ENCODE data around the gene GMNN. TPM values are rescaled to one million over a fixed set of nuclear protein-coding genes. Genes with fewer than 3 reads are reported as not detected.

Gene GMNN
- total and polyA plus RNA-seq, 11 donors, result 4.5 to 19.2 (median 6.8) TPM

GRCh38 chr6:24775520-24776058 is 852 bp downstream of the GMNN start:
- intact Hi-C loops (cut with DNase I), result loop anchor here in 6 of 10 donors (1.0 to 10.0 kb wide), 4 partner anchors 51 to 297 kb away; no protein-coding TSS in a partner anchor
- 6 to 13% (median 8%) methylated on average over 20 of the region's 20 CpGs for WGBS, 4 donors
- no peaks in the 10 kb centered on the region for H3K9me3 ChIP-seq
- H3K36me3 ChIP-seq, result peaks cover 0 to 3% (median 0%) of the 10 kb centered on the region in 9 donors
- H3K27ac ChIP-seq, result peak overlapping the region; percentile 17 to 99 (median 93)
- ATAC-seq, result peak in 1 of 4 donors; percentile 3
- peak overlapping the region; percentile 42 to 100 (median 96) for H3K4me3 ChIP-seq
- DNase-seq, result no peak
- no peak for TF ChIP-seq POLR2A (IDR thresholded peaks at IDR 0.05)
- TF ChIP-seq, protein P1, sequence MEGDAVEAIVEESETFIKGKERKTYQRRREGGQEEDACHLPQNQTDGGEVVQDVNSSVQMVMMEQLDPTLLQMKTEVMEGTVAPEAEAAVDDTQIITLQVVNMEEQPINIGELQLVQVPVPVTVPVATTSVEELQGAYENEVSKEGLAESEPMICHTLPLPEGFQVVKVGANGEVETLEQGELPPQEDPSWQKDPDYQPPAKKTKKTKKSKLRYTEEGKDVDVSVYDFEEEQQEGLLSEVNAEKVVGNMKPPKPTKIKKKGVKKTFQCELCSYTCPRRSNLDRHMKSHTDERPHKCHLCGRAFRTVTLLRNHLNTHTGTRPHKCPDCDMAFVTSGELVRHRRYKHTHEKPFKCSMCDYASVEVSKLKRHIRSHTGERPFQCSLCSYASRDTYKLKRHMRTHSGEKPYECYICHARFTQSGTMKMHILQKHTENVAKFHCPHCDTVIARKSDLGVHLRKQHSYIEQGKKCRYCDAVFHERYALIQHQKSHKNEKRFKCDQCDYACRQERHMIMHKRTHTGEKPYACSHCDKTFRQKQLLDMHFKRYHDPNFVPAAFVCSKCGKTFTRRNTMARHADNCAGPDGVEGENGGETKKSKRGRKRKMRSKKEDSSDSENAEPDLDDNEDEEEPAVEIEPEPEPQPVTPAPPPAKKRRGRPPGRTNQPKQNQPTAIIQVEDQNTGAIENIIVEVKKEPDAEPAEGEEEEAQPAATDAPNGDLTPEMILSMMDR (IDR thresholded peaks at IDR 0.05), result no peak
- H3K4me1 ChIP-seq, result peaks cover 0 to 37% (median 14%) of the 10 kb centered on the region in 12 donors
- H3K27me3 ChIP-seq, result no peaks in the 10 kb centered on the region

DNA sequence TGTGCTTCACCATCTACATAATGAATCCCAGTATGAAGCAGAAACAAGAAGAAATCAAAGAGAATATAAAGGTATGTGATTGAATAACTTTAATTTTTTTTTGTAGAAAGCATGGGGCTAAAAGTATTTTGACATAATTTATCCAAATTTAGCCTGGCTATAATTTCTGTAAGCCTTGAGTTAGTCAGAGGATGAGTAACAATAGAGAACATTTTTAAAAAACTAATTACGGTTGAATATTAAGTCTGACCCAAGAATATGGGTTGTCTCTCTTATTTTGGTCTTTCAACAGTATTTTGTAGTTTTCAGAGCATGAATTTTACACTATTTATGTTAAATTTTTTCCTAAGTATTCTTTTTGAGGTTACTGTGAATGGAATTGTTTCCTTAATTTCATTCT is 2.5 kb downstream of the GMNN start:
- Histone ChIP-seq H3K4me3 (no peak overlapping the region), H3K9me3 (no peaks in the 10 kb centered on the region), H3K27ac (no peak overlapping the region), H3K4me1 (peaks cover 0 to 37% (median 14%) of the 10 kb centered on the region in 12 donors), H3K36me3 (peaks cover 0 to 19% (median 11%) of the 10 kb centered on the region in 9 donors), H3K27me3 (no peaks in the 10 kb centered on the region)
- DNase-seq (no peak), ATAC-seq (no peak)
- intact Hi-C loops (cut with DNase I), result loop anchor here in 2 of 10 donors (5.0 to 10.0 kb wide), 2 partner anchors 52 to 295 kb away; no protein-coding TSS in a partner anchor
- TF ChIP-seq, protein P1 (IDR thresholded peaks at IDR 0.05), result no peak
- TF ChIP-seq POLR2A (IDR thresholded peaks at IDR 0.05), result no peak
- 81 to 86% (median 84%) methylated on average over 1 of the region's 1 CpG for WGBS, 4 donors

DNA sequence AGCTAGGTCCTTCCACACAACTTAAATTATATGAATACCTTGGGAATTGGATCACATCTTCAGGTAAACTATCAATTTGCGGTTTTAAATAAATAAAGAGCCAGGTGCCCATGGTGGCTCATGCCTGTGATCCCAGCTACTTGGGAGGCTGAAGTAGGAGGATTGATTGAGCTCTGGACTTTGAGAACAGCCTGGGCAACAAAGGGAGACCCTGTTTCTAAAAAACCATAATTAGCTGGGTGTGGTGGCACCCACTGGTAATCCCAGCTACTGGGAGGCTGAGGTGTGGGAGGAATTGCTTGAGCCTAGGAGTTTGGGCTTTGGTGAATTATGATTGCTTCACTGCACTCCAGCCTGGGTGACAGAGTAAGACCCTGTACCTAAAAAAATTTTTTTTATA is 3.4 kb downstream of the GMNN start:
- intact Hi-C loops (cut with DNase I), result loop anchor here in 2 of 10 donors (5.0 to 10.0 kb wide), 2 partner anchors 53 to 294 kb away; no protein-coding TSS in a partner anchor

GRCh38 chr6:24778878-24779277 is 4.1 kb downstream of the GMNN start:
- intact Hi-C loops (cut with DNase I), result loop anchor here in 2 of 10 donors (5.0 to 10.0 kb wide), 2 partner anchors 54 to 293 kb away; no protein-coding TSS in a partner anchor
- no peak overlapping the region for H3K27ac ChIP-seq
- peaks cover 0 to 36% (median 24%) of the 10 kb centered on the region in 9 donors for H3K36me3 ChIP-seq
- no peak for DNase-seq
- no peaks in the 10 kb centered on the region for H3K27me3 ChIP-seq
- no peak for ATAC-seq
- H3K9me3 ChIP-seq, result no peaks in the 10 kb centered on the region
- peaks cover 0 to 37% (median 14%) of the 10 kb centered on the region in 12 donors for H3K4me1 ChIP-seq
- no peak overlapping the region for H3K4me3 ChIP-seq
- TF ChIP-seq, protein P1 (IDR thresholded peaks at IDR 0.05), result no peak
- no peak for TF ChIP-seq POLR2A (IDR thresholded peaks at IDR 0.05)

More for the DNA sequence above, 3.4 kb downstream of the GMNN start:
- WGBS, 4 donors, result 85 to 99% (median 92%) methylated on average over 1 of the region's 1 CpG
- Histone ChIP-seq H3K4me3 (no peak overlapping the region), H3K4me1 (peaks cover 0 to 37% (median 14%) of the 10 kb centered on the region in 12 donors), H3K27ac (no peak overlapping the region), H3K36me3 (peaks cover 0 to 28% (median 20%) of the 10 kb centered on the region in 9 donors), H3K9me3 (no peaks in the 10 kb centered on the region), H3K27me3 (no peaks in the 10 kb centered on the region)
- no peak for DNase-seq
- TF ChIP-seq, protein P1 (IDR thresholded peaks at IDR 0.05), result no peak
- no peak for TF ChIP-seq POLR2A (IDR thresholded peaks at IDR 0.05)
- no peak for ATAC-seq
